HepG2 (cell line): Measurements from ENCODE around the gene NRSN2. TPM values are rescaled to one million over a fixed set of nuclear protein-coding genes. Genes with fewer than 3 reads are reported as not detected.

Experiments
- AKAP8 ChIP-seq: sonication (generic); formaldehyde crosslinking; IDR thresholded peaks from 2 replicates; pipeline ENCODE4 v1.5.1; 2020; ENCODE audit warnings: mild to moderate bottlenecking, missing genetic modification reagents
- JARID2 ChIP-seq: sonication (generic); formaldehyde crosslinking; IDR thresholded peaks from 2 replicates; pipeline ENCODE4 v1.8.1; 2023; ENCODE audit warnings: missing genetic modification reagents, inconsistent platforms; ENCODE audit not compliant: insufficient replicate concordance
- RARG ChIP-seq: sonication (generic); formaldehyde crosslinking; IDR thresholded peaks from 2 replicates; pipeline ENCODE4 v1.4.0; 2020; ENCODE audit warnings: low read depth, mild to moderate bottlenecking, missing genetic modification reagents
- SAFB2 ChIP-seq: sonication (generic); formaldehyde crosslinking; IDR thresholded peaks from 2 replicates; pipeline ENCODE4 v1.5.1; 2020; ENCODE audit warnings: missing genetic modification reagents, low read depth, mild to moderate bottlenecking, borderline replicate concordance
- SMARCC2 ChIP-seq: fragments of 450-650 bp; IDR thresholded peaks from 2 replicates; pipeline ENCODE4 v1.6.1; 2017; ENCODE audit warnings: antibody characterized with exemption, mild to moderate bottlenecking
- SMYD3 ChIP-seq: sonication (generic); formaldehyde crosslinking; IDR thresholded peaks from 2 replicates; pipeline ENCODE4 v1.8.1; 2023; ENCODE audit warnings: mild to moderate bottlenecking, missing genetic modification reagents
- YEATS4 ChIP-seq: sonication (generic); formaldehyde crosslinking; IDR thresholded peaks from 2 replicates; pipeline ENCODE4 v1.4.0; 2020; ENCODE audit warnings: missing genetic modification reagents, borderline replicate concordance
- ZBTB3 ChIP-seq: sonication (generic); formaldehyde crosslinking; IDR thresholded peaks from 2 replicates; pipeline ENCODE4 v1.4.0; 2020; ENCODE audit warnings: low read depth, mild to moderate bottlenecking, moderate library complexity, missing genetic modification reagents, borderline replicate concordance
- ZFAT ChIP-seq: sonication (generic); formaldehyde crosslinking; conservative IDR thresholded peaks from 2 replicates; pipeline ENCODE4 v1.8.1; 2023; ENCODE audit warnings: missing genetic modification reagents, inconsistent platforms
- ZNF180 ChIP-seq: sonication (generic); formaldehyde crosslinking; IDR thresholded peaks from 2 replicates; pipeline ENCODE4 v1.4.0; 2020; ENCODE audit warnings: low read depth, missing genetic modification reagents, borderline replicate concordance
- ZNF205 ChIP-seq: IDR thresholded peaks from 2 replicates; pipeline ENCODE4 v1.6.1; 2018; ENCODE audit warnings: missing biosample characterization, missing genetic modification reagents
- ZNF317 ChIP-seq: sonication (generic); formaldehyde crosslinking; IDR thresholded peaks from 2 replicates; pipeline ENCODE4 v1.5.0; 2020; ENCODE audit warnings: mild to moderate bottlenecking, missing genetic modification reagents
- ZNF547 ChIP-seq: sonication (generic); formaldehyde crosslinking; IDR thresholded peaks from 2 replicates; pipeline ENCODE4 v1.5.1; 2020; ENCODE audit warnings: mild to moderate bottlenecking, missing genetic modification reagents
- polyA plus RNA-seq, 8 experiments: library from polyadenylated mRNA; depleted of rRNA in 3 of 8; stranded (reverse) in 7 of 8; unstranded in 1 of 8; fragments of >200 nt; fragmentation: Illumina TruSeq in 4 of 8; extraction: Trizol in 4 of 8; gene quantifications; 2 replicates each; pipeline versions ENCODE4 v1.2.1 to v1.2.3, GENCODE V29; 2011 to 2016; ENCODE audit warnings: low read depth in 4 of 8, missing spikeins in 1 of 8, mixed read lengths in 1 of 8; ENCODE audit not compliant: insufficient read depth in 1 of 8
- total RNA-seq, 5 experiments: library from RNA; depleted of rRNA; stranded (reverse); fragments of >200 nt; fragmentation: Illumina TruSeq; extraction: Trizol; gene quantifications; 2 replicates each; pipeline ENCODE4 v1.2.3, GENCODE V29; 2016; ENCODE audit warnings: low read depth in 1 of 5
- TF ChIP-seq, protein P1 (sequence below): sonication (generic); formaldehyde crosslinking; IDR thresholded peaks from 2 replicates; pipeline ENCODE4 v1.9.0; 2021; ENCODE audit warnings: missing genetic modification reagents, mild to moderate bottlenecking, borderline replicate concordance
- TF ChIP-seq, protein P2 (sequence below): sonication (generic); formaldehyde crosslinking; IDR thresholded peaks from 2 replicates; pipeline ENCODE4 v1.5.0; 2020; ENCODE audit warnings: mild to moderate bottlenecking, missing genetic modification reagents, borderline replicate concordance
- TF ChIP-seq, protein P3 (sequence below): IDR thresholded peaks from 2 replicates; pipeline ENCODE4 v1.6.1; 2016; ENCODE audit warnings: missing compliant biosample characterization, missing genetic modification reagents, borderline replicate concordance
- TF ChIP-seq, protein P4 (sequence below): sonication (generic); formaldehyde crosslinking; IDR thresholded peaks from 2 replicates; pipeline ENCODE4 v1.4.0; 2020; ENCODE audit warnings: low read depth, mild to moderate bottlenecking, missing genetic modification reagents

Gene NRSN2
- total and polyA plus RNA-seq, 2 of the 13 experiments (the other 11 are each of a cell fraction or from before 2014, with no cell fraction given): 32.3 to 49.4 TPM

DNA sequence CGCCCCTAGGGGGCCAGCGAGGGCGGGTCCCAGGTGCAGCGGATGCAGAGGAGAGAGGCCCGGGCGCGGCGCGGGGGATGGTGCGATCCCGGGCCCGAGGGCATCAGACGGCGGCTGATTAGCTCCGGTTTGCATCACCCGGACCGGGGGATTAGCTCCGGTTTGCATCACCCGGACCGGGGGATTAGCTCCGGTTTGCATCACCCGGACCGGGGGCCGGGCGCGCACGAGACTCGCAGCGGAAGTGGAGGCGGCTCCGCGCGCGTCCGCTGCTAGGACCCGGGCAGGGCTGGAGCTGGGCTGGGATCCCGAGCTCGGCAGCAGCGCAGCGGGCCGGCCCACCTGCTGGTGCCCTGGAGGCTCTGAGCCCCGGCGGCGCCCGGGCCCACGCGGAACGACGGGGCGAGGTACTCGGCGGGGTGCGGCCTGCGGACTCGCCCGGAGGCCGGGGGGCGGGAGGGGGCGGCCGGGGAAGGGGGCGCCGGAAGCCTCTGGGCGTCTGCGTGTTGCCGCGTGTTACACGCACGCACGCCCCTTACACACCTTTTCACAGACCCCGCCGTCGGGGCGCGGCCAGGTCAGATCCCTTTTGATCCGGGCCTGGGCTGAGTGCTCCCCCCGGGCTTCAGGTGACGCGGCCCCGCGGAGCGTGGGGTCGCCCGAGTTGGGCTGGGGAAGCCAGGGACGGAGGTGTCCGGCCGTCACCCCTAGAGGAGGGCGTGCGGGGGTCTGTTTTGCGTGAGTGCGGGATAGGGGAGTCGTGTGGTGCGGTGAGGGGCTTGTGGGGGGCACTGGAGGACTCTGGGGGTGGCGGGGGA lies 34.1 kb downstream of the NRSN2 start (continued):
- TF ChIP-seq, protein P1, sequence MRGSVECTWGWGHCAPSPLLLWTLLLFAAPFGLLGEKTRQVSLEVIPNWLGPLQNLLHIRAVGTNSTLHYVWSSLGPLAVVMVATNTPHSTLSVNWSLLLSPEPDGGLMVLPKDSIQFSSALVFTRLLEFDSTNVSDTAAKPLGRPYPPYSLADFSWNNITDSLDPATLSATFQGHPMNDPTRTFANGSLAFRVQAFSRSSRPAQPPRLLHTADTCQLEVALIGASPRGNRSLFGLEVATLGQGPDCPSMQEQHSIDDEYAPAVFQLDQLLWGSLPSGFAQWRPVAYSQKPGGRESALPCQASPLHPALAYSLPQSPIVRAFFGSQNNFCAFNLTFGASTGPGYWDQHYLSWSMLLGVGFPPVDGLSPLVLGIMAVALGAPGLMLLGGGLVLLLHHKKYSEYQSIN: 0 out of 2 replicates have a peak, but pooled peaks have one; percentile 3
- TF ChIP-seq RARG (CRISPR knock-in tag): 0 out of 2 replicates have a peak, but pooled peaks have one; percentile 80
- TF ChIP-seq YEATS4: no peak; the same call in none of the 2 replicates
- peak; percentile 55 for TF ChIP-seq JARID2 (CRISPR knock-in tag)
- TF ChIP-seq ZFAT: peak; percentile 88
- no peak for TF ChIP-seq ZNF180 (CRISPR knock-in tag)
- peak; percentile 20; the same call in 1 of the 2 replicates for TF ChIP-seq AKAP8 (CRISPR knock-in tag)
- TF ChIP-seq ZNF205 (CRISPR knock-in tag): peak; percentile 81
- peak; percentile 76 for TF ChIP-seq ZNF317 (CRISPR knock-in tag)
- TF ChIP-seq, protein P2, sequence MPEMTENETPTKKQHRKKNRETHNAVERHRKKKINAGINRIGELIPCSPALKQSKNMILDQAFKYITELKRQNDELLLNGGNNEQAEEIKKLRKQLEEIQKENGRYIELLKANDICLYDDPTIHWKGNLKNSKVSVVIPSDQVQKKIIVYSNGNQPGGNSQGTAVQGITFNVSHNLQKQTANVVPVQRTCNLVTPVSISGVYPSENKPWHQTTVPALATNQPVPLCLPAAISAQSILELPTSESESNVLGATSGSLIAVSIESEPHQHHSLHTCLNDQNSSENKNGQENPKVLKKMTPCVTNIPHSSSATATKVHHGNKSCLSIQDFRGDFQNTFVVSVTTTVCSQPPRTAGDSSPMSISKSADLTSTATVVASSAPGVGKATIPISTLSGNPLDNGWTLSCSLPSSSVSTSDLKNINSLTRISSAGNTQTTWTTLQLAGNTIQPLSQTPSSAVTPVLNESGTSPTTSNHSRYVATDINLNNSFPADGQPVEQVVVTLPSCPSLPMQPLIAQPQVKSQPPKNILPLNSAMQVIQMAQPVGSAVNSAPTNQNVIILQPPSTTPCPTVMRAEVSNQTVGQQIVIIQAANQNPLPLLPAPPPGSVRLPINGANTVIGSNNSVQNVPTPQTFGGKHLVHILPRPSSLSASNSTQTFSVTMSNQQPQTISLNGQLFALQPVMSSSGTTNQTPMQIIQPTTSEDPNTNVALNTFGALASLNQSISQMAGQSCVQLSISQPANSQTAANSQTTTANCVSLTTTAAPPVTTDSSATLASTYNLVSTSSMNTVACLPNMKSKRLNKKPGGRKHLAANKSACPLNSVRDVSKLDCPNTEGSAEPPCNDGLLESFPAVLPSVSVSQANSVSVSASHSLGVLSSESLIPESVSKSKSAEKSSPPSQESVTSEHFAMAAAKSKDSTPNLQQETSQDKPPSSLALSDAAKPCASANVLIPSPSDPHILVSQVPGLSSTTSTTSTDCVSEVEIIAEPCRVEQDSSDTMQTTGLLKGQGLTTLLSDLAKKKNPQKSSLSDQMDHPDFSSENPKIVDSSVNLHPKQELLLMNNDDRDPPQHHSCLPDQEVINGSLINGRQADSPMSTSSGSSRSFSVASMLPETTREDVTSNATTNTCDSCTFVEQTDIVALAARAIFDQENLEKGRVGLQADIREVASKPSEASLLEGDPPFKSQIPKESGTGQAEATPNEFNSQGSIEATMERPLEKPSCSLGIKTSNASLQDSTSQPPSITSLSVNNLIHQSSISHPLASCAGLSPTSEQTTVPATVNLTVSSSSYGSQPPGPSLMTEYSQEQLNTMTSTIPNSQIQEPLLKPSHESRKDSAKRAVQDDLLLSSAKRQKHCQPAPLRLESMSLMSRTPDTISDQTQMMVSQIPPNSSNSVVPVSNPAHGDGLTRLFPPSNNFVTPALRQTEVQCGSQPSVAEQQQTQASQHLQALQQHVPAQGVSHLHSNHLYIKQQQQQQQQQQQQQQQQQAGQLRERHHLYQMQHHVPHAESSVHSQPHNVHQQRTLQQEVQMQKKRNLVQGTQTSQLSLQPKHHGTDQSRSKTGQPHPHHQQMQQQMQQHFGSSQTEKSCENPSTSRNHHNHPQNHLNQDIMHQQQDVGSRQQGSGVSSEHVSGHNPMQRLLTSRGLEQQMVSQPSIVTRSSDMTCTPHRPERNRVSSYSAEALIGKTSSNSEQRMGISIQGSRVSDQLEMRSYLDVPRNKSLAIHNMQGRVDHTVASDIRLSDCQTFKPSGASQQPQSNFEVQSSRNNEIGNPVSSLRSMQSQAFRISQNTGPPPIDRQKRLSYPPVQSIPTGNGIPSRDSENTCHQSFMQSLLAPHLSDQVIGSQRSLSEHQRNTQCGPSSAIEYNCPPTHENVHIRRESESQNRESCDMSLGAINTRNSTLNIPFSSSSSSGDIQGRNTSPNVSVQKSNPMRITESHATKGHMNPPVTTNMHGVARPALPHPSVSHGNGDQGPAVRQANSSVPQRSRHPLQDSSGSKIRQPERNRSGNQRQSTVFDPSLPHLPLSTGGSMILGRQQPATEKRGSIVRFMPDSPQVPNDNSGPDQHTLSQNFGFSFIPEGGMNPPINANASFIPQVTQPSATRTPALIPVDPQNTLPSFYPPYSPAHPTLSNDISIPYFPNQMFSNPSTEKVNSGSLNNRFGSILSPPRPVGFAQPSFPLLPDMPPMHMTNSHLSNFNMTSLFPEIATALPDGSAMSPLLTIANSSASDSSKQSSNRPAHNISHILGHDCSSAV (CRISPR knock-in tag): peak; percentile 74; the same call in 1 of the 2 replicates
- TF ChIP-seq SMARCC2: no peak
- TF ChIP-seq ZBTB3 (CRISPR knock-in tag): no peak; the same call in 1 of the 2 replicates
- TF ChIP-seq, protein P3, sequence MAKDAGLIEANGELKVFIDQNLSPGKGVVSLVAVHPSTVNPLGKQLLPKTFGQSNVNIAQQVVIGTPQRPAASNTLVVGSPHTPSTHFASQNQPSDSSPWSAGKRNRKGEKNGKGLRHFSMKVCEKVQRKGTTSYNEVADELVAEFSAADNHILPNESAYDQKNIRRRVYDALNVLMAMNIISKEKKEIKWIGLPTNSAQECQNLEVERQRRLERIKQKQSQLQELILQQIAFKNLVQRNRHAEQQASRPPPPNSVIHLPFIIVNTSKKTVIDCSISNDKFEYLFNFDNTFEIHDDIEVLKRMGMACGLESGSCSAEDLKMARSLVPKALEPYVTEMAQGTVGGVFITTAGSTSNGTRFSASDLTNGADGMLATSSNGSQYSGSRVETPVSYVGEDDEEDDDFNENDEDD (CRISPR knock-in tag): peak; percentile 71; the same call in 1 of the 2 replicates
- TF ChIP-seq, protein P4, sequence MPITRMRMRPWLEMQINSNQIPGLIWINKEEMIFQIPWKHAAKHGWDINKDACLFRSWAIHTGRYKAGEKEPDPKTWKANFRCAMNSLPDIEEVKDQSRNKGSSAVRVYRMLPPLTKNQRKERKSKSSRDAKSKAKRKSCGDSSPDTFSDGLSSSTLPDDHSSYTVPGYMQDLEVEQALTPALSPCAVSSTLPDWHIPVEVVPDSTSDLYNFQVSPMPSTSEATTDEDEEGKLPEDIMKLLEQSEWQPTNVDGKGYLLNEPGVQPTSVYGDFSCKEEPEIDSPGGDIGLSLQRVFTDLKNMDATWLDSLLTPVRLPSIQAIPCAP: 0 out of 2 replicates have a peak, but pooled peaks have one; percentile 29
- no peak; the same call in 1 of the 2 replicates for TF ChIP-seq SAFB2
- peak; percentile 6 for TF ChIP-seq ZNF547 (CRISPR knock-in tag)
- peak; percentile 60; the same call in 1 of the 2 replicates for TF ChIP-seq SMYD3 (CRISPR knock-in tag)
